ENCODE results near the gene APBB2.

DNA sequence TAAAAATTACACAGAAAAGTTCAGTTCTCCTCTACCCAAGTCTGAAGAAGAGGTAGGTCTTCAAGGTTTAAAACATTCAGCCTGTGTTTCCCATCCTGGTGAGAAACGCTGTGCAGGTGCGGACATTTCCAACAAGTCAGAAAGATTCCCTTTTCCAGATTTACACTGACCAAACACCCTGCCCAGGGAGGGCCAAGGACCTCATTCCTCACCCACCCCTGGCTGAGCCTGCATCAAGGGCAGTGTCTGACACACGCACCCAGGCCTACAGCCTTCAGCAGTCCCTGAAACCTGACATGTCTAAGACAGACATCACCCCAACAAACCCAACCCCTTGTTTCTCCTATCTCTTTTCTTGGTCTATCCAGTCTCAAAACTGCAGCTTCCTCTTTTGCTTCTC, 105.9 kb downstream of the APBB2 start:
- TF ChIP-seq, protein P1, sequence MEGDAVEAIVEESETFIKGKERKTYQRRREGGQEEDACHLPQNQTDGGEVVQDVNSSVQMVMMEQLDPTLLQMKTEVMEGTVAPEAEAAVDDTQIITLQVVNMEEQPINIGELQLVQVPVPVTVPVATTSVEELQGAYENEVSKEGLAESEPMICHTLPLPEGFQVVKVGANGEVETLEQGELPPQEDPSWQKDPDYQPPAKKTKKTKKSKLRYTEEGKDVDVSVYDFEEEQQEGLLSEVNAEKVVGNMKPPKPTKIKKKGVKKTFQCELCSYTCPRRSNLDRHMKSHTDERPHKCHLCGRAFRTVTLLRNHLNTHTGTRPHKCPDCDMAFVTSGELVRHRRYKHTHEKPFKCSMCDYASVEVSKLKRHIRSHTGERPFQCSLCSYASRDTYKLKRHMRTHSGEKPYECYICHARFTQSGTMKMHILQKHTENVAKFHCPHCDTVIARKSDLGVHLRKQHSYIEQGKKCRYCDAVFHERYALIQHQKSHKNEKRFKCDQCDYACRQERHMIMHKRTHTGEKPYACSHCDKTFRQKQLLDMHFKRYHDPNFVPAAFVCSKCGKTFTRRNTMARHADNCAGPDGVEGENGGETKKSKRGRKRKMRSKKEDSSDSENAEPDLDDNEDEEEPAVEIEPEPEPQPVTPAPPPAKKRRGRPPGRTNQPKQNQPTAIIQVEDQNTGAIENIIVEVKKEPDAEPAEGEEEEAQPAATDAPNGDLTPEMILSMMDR (conservative IDR thresholded peaks at IDR 0.05) = no peak
- TF ChIP-seq ZFX (IDR thresholded peaks at IDR 0.05) = no peak
